ENCODE data around the gene TSSK3. TPM values are rescaled to one million over a fixed set of nuclear protein-coding genes. Genes with fewer than 3 reads are reported as not detected.

TSSK3 gene
- total RNA-seq, 2 donors from 2014 or later = 1.8 to 12.2 TPM

GRCh38 chr1:32380057-32380456 lies 17.7 kb downstream of the TSSK3 start:
- DNase-seq (no peak), ATAC-seq (no peak)
- no peaks in the 10 kb centered on the region for H3K4me1 ChIP-seq
- H3K4me3 ChIP-seq = no peak overlapping the region
- H3K27me3 ChIP-seq = no peaks in the 10 kb centered on the region
- no peaks in the 10 kb centered on the region for H3K9me3 ChIP-seq
- H3K36me3 ChIP-seq (replicated peaks in 1 of 2; ENCODE audit: insufficient read depth in 1 of 2, low read depth in 2 of 2) = peaks cover 7 to 62% of the 10 kb centered on the region in 2 donors
- no peak overlapping the region for H3K27ac ChIP-seq
- intact Hi-C loops (cut with DNase I) = no loop called here
- TF ChIP-seq POLR2A (IDR thresholded peaks at IDR 0.05) = no peak
- TF ChIP-seq, protein P1, sequence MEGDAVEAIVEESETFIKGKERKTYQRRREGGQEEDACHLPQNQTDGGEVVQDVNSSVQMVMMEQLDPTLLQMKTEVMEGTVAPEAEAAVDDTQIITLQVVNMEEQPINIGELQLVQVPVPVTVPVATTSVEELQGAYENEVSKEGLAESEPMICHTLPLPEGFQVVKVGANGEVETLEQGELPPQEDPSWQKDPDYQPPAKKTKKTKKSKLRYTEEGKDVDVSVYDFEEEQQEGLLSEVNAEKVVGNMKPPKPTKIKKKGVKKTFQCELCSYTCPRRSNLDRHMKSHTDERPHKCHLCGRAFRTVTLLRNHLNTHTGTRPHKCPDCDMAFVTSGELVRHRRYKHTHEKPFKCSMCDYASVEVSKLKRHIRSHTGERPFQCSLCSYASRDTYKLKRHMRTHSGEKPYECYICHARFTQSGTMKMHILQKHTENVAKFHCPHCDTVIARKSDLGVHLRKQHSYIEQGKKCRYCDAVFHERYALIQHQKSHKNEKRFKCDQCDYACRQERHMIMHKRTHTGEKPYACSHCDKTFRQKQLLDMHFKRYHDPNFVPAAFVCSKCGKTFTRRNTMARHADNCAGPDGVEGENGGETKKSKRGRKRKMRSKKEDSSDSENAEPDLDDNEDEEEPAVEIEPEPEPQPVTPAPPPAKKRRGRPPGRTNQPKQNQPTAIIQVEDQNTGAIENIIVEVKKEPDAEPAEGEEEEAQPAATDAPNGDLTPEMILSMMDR (IDR thresholded peaks at IDR 0.05) = no peak
- 93 to 94% methylated on average over 9 of the region's 9 CpGs for WGBS, 2 donors

GRCh38 chr1:32386676-32387392 lies 24.5 kb downstream of the TSSK3 start:
- H3K36me3 ChIP-seq (replicated peaks in 1 of 2; ENCODE audit: insufficient read depth in 1 of 2, low read depth in 2 of 2) = peaks cover 0 to 42% of the 10 kb centered on the region in 2 donors
- ATAC-seq = no peak
- DNase-seq = no peak
- 75 to 80% methylated on average over 10 to 13 of the region's 13 CpGs for WGBS, 2 donors
- intact Hi-C loops (cut with DNase I) = no loop called here
- H3K4me3 ChIP-seq = no peak overlapping the region
- TF ChIP-seq POLR2A (IDR thresholded peaks at IDR 0.05) = no peak
- TF ChIP-seq, protein P1 (IDR thresholded peaks at IDR 0.05) = no peak
- H3K27ac ChIP-seq = no peak overlapping the region
- H3K27me3 ChIP-seq = no peaks in the 10 kb centered on the region
- H3K4me1 ChIP-seq = peaks cover 6% of the 10 kb centered on the region
- H3K9me3 ChIP-seq = no peaks in the 10 kb centered on the region

GRCh38 chr1:32388641-32389040 lies 26.3 kb downstream of the TSSK3 start:
- H3K27me3 ChIP-seq = no peaks in the 10 kb centered on the region
- TF ChIP-seq, protein P1 (IDR thresholded peaks at IDR 0.05) = no peak
- TF ChIP-seq POLR2A (IDR thresholded peaks at IDR 0.05) = no peak
- no peaks in the 10 kb centered on the region for H3K9me3 ChIP-seq
- ATAC-seq = no peak
- no peak overlapping the region for H3K27ac ChIP-seq
- H3K36me3 ChIP-seq (replicated peaks in 1 of 2; ENCODE audit: insufficient read depth in 1 of 2, low read depth in 2 of 2) = peaks cover 0 to 32% of the 10 kb centered on the region in 2 donors
- DNase-seq = no peak
- WGBS, 2 donors = 81 to 82% methylated on average over 4 to 6 of the region's 6 CpGs
- intact Hi-C loops (cut with DNase I) = no loop called here
- H3K4me1 ChIP-seq = peaks cover 24% of the 10 kb centered on the region
- no peak overlapping the region for H3K4me3 ChIP-seq

- H3K9me3 ChIP-seq = no peaks in the 10 kb centered on the region
- H3K4me1 ChIP-seq = peaks cover 29% of the 10 kb centered on the region
- TF ChIP-seq, protein P1 (IDR thresholded peaks at IDR 0.05) = no peak
- TF ChIP-seq POLR2A (IDR thresholded peaks at IDR 0.05) = no peak
- H3K4me3 ChIP-seq = no peak overlapping the region
- H3K27ac ChIP-seq = no peak overlapping the region
- peaks cover 0 to 15% of the 10 kb centered on the region in 2 donors for H3K36me3 ChIP-seq (replicated peaks in 1 of 2; ENCODE audit: insufficient read depth in 1 of 2, low read depth in 2 of 2)
- H3K27me3 ChIP-seq = no peaks in the 10 kb centered on the region
- intact Hi-C loops (cut with DNase I) = no loop called here
- ATAC-seq (no peak), DNase-seq (no peak)
- 50 to 55% methylated on average over 8 of the region's 8 CpGs for WGBS, 2 donors
Observed at GRCh38 chr1:32390904-32391870, 28.8 kb downstream of the TSSK3 start.
